COLO829 (cell line): ENCODE results near the gene PITPNC1.
"Not testable (repeated sequence)": the region's sequence is repeated elsewhere in the genome, so short reads cannot be mapped to it uniquely, and the experiment has no call there.

Experiments used
- DNase-seq: peaks from one replicate; pipeline ENCODE4 v3.0.0; 2012; ENCODE audit warnings: low spot score

Gene PITPNC1

GRCh38 chr17:67461876-67462275 is 84.8 kb downstream of the PITPNC1 start:
- DNase-seq, result no peak

- no peak for DNase-seq
Measured at GRCh38 chr17:67466251-67466796, 89.2 kb downstream of the PITPNC1 start.

DNA sequence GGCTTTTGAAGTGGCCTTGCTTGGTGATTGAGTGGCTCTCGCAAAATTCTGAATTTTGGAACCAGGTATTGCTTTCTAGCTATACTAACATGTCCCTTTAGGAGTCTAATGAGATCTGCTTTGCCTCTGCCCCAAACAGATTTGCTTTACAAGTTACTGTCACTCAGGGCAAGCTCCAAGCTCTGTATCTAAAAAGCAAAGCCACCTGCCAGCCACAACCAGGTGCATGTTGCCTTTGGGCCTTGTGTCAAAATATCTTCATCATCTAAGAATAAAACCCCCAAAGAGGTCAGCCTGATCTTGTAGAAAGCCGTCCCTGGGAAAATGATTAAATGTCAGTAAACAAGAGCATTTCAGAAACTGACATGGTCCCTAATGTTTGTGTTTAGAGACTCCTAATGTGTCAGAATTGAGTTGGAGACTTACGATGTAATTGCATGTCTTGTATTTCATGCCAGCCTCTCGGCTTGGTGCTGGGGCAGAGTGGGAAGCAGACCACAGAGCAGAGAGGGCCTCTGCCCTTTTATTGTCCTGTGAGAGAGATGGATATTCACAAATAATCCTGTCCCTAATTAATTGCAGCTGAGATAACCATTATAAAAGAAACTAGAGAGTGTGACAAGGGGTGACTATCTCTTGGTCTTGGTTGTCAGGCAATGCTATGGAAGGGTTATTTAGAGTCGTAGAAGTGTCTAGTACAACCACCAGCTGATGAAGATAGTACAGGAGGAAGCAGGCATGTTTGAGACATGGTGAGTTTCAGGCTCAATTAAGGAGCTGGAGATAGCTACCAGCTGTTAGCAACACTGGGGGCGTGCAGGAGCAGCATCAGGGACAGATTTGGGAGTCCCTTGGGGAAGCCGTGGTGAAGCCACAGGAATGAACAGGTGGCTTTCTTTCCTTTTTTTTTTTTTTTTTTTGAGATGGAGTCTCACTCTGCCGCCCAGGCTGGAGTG is 90.7 kb downstream of the PITPNC1 start:
- DNase-seq, result no peak

- no peak for DNase-seq
Measured at GRCh38 chr17:67469208-67469980, 92.3 kb downstream of the PITPNC1 start.

- DNase-seq, result no peak
Measured at GRCh38 chr17:67470163-67470562, 93.1 kb downstream of the PITPNC1 start.

DNA sequence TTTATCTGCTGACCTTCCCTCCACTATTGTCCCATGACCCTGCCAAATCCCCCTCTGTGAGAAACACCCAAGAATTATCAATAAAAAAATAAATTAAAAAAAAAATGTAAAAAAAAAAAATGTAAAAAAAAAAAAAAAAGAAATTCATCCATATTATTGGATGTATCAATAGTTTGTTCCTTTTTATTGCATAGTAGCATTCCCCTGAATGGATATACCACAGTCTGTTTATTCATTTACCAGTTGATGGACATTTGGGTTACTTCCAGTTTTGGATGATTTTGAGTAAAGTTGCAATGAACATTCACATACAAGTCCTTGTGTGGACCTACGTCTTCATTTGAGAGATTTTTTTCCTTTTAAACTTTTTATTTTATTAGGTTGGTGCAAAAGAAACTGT is 94.0 kb downstream of the PITPNC1 start:
- no peak for DNase-seq

DNA sequence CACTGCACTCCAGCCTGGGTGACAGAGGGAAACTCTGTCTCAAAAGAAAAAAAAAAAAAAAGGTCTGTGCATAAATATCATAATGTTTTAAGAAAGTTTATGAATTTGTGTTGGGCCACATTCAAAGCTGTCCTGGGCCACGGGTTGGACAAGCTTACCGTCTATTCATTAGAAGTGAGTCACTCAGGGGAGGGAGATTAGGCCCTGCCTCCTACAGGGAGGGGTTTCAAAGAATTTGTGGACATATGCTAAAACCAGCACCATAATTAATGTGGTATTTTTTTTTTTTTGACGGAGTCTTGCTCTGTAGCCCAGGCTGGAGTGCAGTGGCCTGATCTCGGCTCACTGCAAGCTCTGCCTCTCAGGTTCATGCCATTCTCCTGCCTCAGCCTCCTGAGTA is 95.5 kb downstream of the PITPNC1 start:
- not testable (repeated sequence) for DNase-seq

DNA sequence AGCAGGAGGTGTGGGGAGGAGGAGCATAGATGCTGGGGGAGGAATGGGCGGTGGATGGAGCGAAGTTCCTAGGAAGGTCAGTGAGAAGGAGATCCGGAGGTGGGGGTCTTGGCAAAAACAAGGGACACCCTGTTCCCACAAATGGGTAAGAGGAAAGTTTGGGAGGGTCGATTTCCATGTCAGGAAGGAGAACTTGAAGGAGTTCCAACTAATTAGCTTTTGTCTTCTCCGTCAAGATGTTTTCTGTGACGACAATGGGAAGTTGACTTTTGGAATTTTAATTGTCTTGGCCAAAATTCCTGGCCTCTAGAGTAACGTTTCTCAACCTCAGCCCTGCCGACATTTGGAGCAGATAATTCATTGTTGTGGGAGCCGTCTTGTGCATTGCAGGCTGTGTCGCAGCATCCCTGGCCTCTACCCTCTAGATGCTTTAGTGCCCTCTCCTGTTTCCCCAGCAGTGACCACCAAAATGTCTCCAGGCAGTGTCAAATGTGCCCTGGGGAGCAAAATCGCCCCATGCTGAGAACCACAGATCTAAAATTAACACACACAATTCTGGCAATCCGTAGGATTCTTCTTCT is 97.1 kb downstream of the PITPNC1 start:
- no peak for DNase-seq

DNA sequence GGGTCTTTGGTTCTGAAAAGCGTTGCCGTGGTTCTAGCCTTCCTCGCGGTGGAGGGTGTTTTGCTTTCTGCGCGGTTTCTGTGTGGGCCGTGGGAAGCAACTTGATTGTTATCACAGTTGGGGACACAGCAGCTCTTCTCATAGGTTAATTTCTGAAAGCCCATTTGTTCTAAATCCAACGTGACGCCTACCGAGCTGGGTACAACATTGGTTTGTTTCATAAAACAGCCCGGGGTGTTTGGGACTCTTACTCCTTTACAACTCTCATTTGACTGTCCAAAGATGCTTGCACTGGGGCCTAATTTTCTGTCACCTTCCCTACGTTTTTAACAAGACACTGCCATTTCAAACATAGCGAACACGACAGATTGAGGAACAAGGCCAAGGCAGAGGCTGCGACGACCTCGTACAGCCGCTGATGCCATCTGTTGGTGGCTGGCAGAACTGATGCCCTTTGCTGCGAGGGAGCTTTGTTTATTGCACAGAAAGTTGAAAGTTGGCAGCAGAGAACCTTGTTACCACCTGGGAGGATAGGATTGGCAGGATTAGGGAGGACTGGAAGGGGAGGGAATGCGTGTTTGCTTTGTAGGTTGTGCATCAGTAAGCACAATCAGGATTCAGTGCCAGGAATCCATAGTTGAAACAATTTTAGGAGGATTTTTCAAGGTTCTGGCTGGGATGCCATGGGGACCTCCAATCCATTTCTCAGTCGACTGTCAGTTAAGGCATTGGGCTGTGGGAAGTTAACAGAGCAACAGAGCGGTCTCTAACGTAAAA is 98.3 kb downstream of the PITPNC1 start:
- peak; percentile 78 for DNase-seq

- no peak for DNase-seq
Measured at GRCh38 chr17:67476787-67477335, 99.8 kb downstream of the PITPNC1 start.

- no peak for DNase-seq
Measured at GRCh38 chr17:67477687-67478086, 100.6 kb downstream of the PITPNC1 start.

DNA sequence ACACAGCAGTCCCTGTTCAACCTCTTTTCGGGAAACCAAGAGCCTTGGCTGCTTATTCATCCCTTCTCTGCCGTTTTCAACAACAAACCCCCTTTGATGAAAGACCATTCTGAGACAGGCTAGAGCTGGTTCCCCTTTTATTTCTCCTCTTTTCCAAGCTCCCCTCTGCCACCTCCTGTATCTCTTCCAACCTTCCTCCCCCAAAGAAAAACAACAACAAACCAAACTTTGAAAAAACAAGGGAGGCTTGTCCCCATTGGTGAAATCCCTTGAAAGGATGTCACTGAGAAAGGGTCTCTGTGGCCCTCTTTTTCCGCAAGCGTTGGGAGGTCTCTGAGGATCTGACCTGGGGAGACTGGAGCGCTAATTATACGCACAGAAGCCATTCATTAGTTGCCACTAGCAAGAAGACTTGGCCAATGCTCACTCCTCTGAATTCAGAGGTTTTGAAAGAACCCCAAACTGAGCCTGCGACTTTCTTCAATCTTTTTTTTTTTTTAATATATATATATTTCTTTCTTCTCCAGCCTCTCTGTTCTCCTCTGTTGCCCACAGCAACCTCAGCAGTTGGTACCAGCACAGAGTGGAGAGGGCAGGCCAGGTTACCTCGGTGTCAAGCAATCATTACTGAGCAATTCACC is 101.4 kb downstream of the PITPNC1 start:
- DNase-seq, result no peak

GRCh38 chr17:67479148-67479547 is 102.1 kb downstream of the PITPNC1 start:
- DNase-seq, result no peak

DNA sequence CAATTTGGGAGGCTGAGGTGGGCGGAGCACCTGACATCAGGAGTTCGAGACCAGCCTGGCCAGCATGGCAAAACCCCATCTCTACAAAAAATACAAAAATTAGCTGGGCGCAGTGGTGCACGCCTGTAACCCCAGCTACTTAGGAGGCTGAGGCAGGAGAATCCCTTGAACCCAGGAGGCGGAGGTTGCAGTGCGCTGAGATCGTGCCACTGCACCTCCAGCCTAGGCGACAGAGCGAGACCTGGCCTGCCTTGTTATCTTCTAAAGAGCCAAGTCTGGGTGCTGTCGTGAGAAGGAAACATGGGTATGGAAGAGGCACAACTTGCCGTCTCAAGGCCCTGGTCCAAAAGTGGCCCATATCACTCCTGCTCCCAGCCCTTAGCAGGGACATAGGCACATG is 103.9 kb downstream of the PITPNC1 start:
- not testable (repeated sequence) for DNase-seq

GRCh38 chr17:67481808-67482207 is 104.7 kb downstream of the PITPNC1 start:
- peak; percentile 55 for DNase-seq

- no peak for DNase-seq
Measured at GRCh38 chr17:67482764-67483163, 105.7 kb downstream of the PITPNC1 start.

DNA sequence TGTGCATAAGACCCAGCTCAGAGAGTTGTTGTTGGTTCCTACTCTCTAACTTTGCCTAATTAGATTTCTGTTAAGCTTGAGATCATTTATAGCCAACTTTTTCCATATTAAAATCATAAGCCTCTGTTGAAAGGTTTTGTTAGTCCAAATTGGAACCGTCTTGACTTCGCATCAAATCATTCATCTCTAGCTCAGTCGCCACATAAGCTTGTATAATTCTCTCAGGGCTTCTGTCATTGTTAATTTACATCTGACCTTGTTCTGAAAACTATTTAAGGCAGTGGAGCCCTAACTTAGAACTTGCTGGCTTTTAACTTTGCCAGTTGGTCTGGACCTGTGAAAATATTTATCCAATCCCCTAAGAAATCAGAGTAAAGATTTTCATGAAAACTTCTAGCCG is 107.2 kb downstream of the PITPNC1 start:
- DNase-seq, result no peak

DNA sequence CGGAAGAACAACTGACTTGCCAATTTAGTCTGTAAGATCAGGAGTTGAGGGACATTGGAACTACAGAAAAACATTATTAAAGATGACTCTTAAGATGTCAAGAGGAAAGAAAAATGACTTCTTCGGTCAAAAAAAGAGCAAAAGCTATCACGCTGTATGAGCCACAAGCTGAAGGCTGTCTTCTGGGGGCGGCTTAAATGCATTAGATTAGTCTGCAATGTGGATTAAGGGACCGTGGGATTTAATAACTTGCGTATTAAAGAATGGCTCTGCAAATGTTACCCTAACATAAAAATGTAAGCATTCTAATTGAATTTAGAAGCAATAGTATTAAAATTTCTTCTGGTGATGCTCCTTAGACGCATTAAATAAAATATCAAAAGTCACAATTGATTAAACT is 108.6 kb downstream of the PITPNC1 start:
- DNase-seq, result no peak

GRCh38 chr17:67487506-67487905 is 110.4 kb downstream of the PITPNC1 start:
- DNase-seq, result no peak

DNA sequence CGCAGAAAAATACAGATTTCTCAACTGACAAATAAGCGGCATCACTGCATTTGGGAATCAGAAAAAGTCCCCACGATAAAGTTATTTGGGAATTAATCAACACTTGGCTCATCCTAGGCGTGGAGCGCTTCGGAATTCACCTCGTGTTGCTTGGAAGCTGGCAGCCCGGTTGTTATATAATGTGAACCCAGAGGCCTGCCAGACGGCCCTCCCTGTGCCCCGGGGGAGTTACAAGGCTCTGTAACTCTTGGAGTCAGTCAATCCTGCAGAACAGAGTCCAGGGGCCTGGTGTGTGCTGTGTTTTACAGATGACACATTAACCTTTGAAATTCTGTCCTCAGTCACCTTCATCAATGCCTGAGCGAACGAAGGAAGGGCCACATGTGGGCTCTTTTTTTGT is 111.1 kb downstream of the PITPNC1 start:
- no peak for DNase-seq

- DNase-seq, result no peak
Measured at GRCh38 chr17:67488768-67489167, 111.7 kb downstream of the PITPNC1 start.
